Duodenal mucosa (tissue), 2 donors: Measurements from ENCODE around the gene INSYN2B.

Experiments
- H3K27ac ChIP-seq: one replicate; pipeline ENCODE4 v1.7.0; 2013; ENCODE audit warnings: low read depth, low read length
- H3K27me3 ChIP-seq, 2 donors: one replicate each; pipeline ENCODE4 v1.7.0; 2013; ENCODE audit warnings: low read length in 2 of 2, control low read depth in 1 of 2; ENCODE audit not compliant: insufficient read depth in 2 of 2, control insufficient read depth in 1 of 2
- H3K36me3 ChIP-seq, 2 donors: one replicate each; pipeline ENCODE4 v1.7.0; 2013; ENCODE audit warnings: low read length in 2 of 2, control low read depth in 1 of 2; ENCODE audit not compliant: insufficient read depth in 2 of 2, control insufficient read depth in 1 of 2
- H3K4me1 ChIP-seq, 2 donors: one replicate each; pipeline ENCODE4 v1.7.0; 2013; ENCODE audit warnings: low read length in 2 of 2, control low read depth in 1 of 2; ENCODE audit not compliant: insufficient read depth in 2 of 2, control insufficient read depth in 1 of 2
- H3K4me3 ChIP-seq, 2 donors: one replicate each; pipeline ENCODE4 v1.7.0; 2013; ENCODE audit warnings: low read length in 2 of 2, low read depth in 1 of 2
- H3K9ac ChIP-seq, 2 donors: one replicate each; pipeline ENCODE4 v1.7.0; 2013; ENCODE audit warnings: low read length in 2 of 2, low read depth in 1 of 2
- H3K9me3 ChIP-seq, 2 donors: one replicate each; pipeline ENCODE4 v1.7.0; 2013; ENCODE audit warnings: low read length in 2 of 2, control low read depth in 1 of 2; ENCODE audit not compliant: control insufficient read depth in 1 of 2

INSYN2B gene

DNA sequence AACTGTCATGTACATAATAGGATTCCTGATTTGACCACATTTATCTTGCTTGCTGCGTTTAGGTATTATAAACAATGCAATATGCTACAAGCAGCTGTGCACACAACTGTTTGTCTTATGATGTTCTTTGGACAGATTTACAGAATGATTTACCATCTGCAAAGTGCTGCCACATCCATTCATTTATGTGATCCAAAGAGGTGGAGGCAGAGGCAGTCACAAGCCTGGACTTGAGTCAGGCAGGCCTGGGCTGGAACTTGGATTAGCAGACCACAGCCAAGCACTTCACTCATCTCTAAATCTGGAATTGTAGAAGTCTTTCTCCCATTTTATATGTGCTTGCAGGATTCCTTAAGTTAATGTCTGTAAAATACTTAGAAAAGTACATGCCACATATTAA, 149.0 kb downstream of the INSYN2B start:
- Histone ChIP-seq H3K4me3 (no peak overlapping the region), H3K27ac (no peak overlapping the region), H3K9me3 (no peaks in the 10 kb centered on the region), H3K27me3 (no peaks in the 10 kb centered on the region), H3K36me3 (no peaks in the 10 kb centered on the region), H3K9ac (no peak overlapping the region), H3K4me1 (no peaks in the 10 kb centered on the region)

- Histone ChIP-seq H3K27ac (no peak overlapping the region), H3K27me3 (no peaks in the 10 kb centered on the region), H3K36me3 (no peaks in the 10 kb centered on the region), H3K4me1 (no peaks in the 10 kb centered on the region), H3K4me3 (no peak overlapping the region), H3K9ac (no peak overlapping the region), H3K9me3 (no peaks in the 10 kb centered on the region)
Measured at GRCh38 chr5:169828385-169828784, 151.9 kb downstream of the INSYN2B start.

DNA sequence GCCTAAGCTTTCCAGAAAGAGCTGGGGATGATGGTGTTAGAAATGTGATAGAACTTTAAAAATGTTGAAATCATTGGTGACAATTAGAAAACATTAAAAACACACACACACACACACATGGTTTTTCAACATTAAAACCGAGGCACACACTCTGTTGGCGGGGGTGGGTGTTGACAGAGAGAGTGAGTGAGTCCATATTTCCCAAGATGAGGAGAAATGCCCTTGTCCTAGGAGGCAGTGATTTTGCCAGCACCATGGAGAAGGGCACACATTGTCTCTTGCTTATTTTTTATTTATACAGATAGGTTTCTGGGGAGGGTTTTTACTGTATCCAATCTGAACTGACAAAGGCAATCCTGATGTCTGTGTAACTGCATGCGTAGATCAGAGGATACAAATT, 152.5 kb downstream of the INSYN2B start:
- Histone ChIP-seq H3K9me3 (no peaks in the 10 kb centered on the region), H3K4me3 (no peak overlapping the region), H3K27me3 (no peaks in the 10 kb centered on the region), H3K27ac (no peak overlapping the region), H3K9ac (no peak overlapping the region), H3K4me1 (no peaks in the 10 kb centered on the region), H3K36me3 (no peaks in the 10 kb centered on the region)

DNA sequence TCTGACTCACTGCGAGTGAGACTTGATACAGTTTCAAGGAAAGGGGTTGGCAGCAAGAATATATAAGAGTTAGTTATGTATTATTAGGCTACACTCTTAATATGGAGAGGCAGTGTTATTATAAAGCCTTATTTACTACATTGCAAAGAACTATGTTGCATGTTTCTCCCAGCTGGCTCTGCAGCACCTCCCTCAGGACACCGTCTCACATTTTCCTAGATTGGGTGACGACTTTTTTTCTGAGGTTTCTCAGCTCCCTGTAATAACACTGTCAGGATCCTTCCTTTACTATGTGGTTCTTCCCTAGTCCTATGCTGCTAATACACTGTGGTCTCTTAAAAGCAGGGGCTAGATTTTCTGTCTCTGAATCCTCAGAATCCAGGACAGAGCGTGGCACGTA, 153.7 kb downstream of the INSYN2B start:
- Histone ChIP-seq H3K4me1 (no peaks in the 10 kb centered on the region), H3K9me3 (no peaks in the 10 kb centered on the region), H3K27ac (no peak overlapping the region), H3K9ac (no peak overlapping the region), H3K4me3 (no peak overlapping the region), H3K36me3 (no peaks in the 10 kb centered on the region), H3K27me3 (no peaks in the 10 kb centered on the region)

DNA sequence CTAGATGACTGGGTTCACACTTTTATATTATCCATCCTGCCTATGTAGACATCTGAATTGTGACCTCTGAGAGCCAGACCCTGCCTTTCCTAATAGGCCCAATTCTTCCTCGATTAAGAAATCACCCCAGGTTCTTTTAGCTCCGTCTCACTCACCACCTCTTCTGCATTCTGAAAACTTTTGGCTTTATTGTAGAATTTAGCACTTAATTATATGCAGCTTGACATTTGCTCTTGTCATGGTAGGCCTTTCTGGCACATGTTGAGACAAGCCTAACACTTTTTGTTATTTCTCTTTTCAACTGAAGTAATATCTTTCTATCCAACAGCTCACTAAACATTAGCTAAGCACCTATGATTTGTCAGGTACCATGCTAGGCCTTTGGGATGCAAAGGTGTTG, 163.3 kb downstream of the INSYN2B start:
- no peak overlapping the region for H3K4me3 ChIP-seq

GRCh38 chr5:169814522-169814921, 165.8 kb downstream of the INSYN2B start:
- H3K27me3 ChIP-seq = no peaks in the 10 kb centered on the region
- H3K9me3 ChIP-seq = no peaks in the 10 kb centered on the region
- no peak overlapping the region for H3K27ac ChIP-seq

More for the DNA sequence above, 163.3 kb downstream of the INSYN2B start:
- Histone ChIP-seq H3K36me3 (peaks cover 0 to 5% of the 10 kb centered on the region in 2 donors), H3K9me3 (no peaks in the 10 kb centered on the region), H3K4me1 (no peaks in the 10 kb centered on the region), H3K27me3 (no peaks in the 10 kb centered on the region), H3K27ac (no peak overlapping the region), H3K9ac (no peak overlapping the region)

More at GRCh38 chr5:169814522-169814921, 165.8 kb downstream of the INSYN2B start:
- Histone ChIP-seq H3K9ac (no peak overlapping the region), H3K4me1 (no peaks in the 10 kb centered on the region), H3K36me3 (peaks cover 0 to 5% of the 10 kb centered on the region in 2 donors), H3K4me3 (no peak overlapping the region)
